Measurements from ENCODE around the gene MROH2B. TPM values are rescaled to one million over a fixed set of nuclear protein-coding genes. Genes with fewer than 3 reads are reported as not detected.
"Not testable (repeated sequence)": the region's sequence is repeated elsewhere in the genome, so short reads cannot be mapped to it uniquely, and the experiment has no call there.

The MROH2B gene
- polyA plus RNA-seq, 1 donor (not counting 4 experiments of a cell fraction or from before 2014, with no cell fraction given), result not detected

DNA sequence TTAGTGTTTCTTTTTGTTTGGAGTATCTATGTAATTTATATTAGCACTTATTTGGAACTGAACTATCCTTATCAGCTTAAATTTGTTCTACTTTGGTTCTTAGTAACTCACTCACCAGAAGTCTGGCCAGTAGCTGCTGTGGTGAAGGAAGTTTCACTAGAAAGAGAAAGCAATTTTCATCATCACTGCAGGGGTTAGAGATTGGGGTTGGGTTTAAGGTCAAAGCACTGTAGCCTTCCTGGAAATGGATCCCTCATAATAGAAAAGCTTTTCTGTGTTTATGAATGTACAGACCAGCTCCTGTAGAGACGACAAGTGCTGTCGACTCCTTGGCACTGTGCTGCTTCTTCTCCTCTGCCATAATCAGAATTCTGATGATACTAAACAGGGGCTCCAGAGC lies 22.2 kb downstream of the MROH2B start:
- Histone ChIP-seq H3K4me1 (ENCODE audit: control insufficient read depth, extremely low read depth, insufficient read depth, low read length) (no peaks in the 10 kb centered on the region), H3K4me2 (ENCODE audit: control insufficient read depth, extremely low read depth, insufficient read depth, low read depth, low read length) (no peak overlapping the region), H3K27ac (ENCODE audit: control insufficient read depth, insufficient read depth, low read length) (no peak overlapping the region), H3K4me3 (ENCODE audit: control insufficient read depth in 2 of 3, extremely low read depth in 1 of 3, insufficient read depth in 2 of 3, low read depth in 1 of 3, low read length in 3 of 3) (no peak overlapping the region), H3K9me1 (ENCODE audit: control insufficient read depth, extremely low read depth, insufficient read depth, low read length) (no peaks in the 10 kb centered on the region), H3K79me2 (ENCODE audit: control insufficient read depth, insufficient read depth, low read length) (no peaks in the 10 kb centered on the region), H3K9me3 (ENCODE audit: control insufficient read depth, low read depth, low read length) (no peaks in the 10 kb centered on the region), H3K27me3 (ENCODE audit: control insufficient read depth, extremely low read depth, insufficient read depth, low read length) (no peaks in the 10 kb centered on the region), H2AFZ (ENCODE audit: control insufficient read depth, low read length) (no peak overlapping the region), H4K20me1 (ENCODE audit: control insufficient read depth, extremely low read depth, insufficient read depth, low read length) (no peaks in the 10 kb centered on the region), H3K36me3 (ENCODE audit: control insufficient read depth in 2 of 2, extremely low read depth in 1 of 2, insufficient read depth in 2 of 2, low read length in 2 of 2) (no peaks in the 10 kb centered on the region), H3K9ac (ENCODE audit: control insufficient read depth, extremely low read depth, insufficient read depth, low read length) (no peak overlapping the region)
- TF ChIP-seq EZH2 (IDR thresholded peaks at IDR 0.05; ENCODE audit: low read length), result no peak
- FAIRE-seq (no peak), DNase-seq (ENCODE audit: low read depth, low spot score) (no peak)
- dilution Hi-C loops (cut with MboI; ENCODE audit: extremely low pct_ligation_motif_present, low sequenced_read_pairs), result no loop called here

DNA sequence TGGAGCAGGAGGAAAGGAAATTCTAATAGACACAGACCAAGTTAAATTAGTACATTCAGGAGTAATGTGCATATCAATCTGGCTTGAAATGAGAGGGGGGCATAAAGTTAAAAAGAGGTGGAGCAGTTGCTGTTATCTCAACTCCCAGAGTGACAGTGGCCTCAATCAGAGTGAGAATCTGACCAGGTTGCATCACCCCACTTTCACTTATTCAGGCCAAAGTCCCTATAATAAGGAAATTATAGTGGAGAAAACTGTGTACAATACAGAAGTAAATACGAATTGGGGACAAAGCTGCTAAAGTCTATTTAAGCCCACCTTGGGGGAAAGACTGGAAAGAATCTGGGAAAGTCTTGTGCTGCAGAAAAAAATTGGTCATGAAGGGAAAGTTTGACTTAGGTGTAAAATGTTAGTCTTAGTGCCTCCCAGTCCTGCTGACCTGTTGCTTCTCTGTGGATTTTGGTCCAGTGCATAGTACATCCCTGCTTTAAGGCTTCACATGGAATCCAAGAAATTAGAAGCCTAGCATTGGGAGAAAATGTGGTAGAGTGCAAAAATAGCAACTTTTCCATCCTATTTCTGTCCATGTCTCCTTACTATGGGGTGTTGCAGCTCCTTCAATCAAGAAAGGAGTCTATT lies 27.9 kb downstream of the MROH2B start:
- Histone ChIP-seq H3K9ac (ENCODE audit: control insufficient read depth, extremely low read depth, insufficient read depth, low read length) (no peak overlapping the region), H3K4me3 (ENCODE audit: control insufficient read depth in 2 of 3, extremely low read depth in 1 of 3, insufficient read depth in 2 of 3, low read depth in 1 of 3, low read length in 3 of 3) (no peak overlapping the region), H3K79me2 (ENCODE audit: control insufficient read depth, insufficient read depth, low read length) (no peaks in the 10 kb centered on the region), H3K4me1 (ENCODE audit: control insufficient read depth, extremely low read depth, insufficient read depth, low read length) (no peaks in the 10 kb centered on the region), H3K9me3 (ENCODE audit: control insufficient read depth, low read depth, low read length) (no peaks in the 10 kb centered on the region), H3K27me3 (ENCODE audit: control insufficient read depth, extremely low read depth, insufficient read depth, low read length) (no peaks in the 10 kb centered on the region), H2AFZ (ENCODE audit: control insufficient read depth, low read length) (no peak overlapping the region), H3K36me3 (ENCODE audit: control insufficient read depth in 2 of 2, extremely low read depth in 1 of 2, insufficient read depth in 2 of 2, low read length in 2 of 2) (no peaks in the 10 kb centered on the region), H3K27ac (ENCODE audit: control insufficient read depth, insufficient read depth, low read length) (no peak overlapping the region), H3K9me1 (ENCODE audit: control insufficient read depth, extremely low read depth, insufficient read depth, low read length) (no peaks in the 10 kb centered on the region), H3K4me2 (ENCODE audit: control insufficient read depth, extremely low read depth, insufficient read depth, low read depth, low read length) (no peak overlapping the region), H4K20me1 (ENCODE audit: control insufficient read depth, extremely low read depth, insufficient read depth, low read length) (no peaks in the 10 kb centered on the region)
- dilution Hi-C loops (cut with MboI; ENCODE audit: extremely low pct_ligation_motif_present, low sequenced_read_pairs), result no loop called here
- DNase-seq (ENCODE audit: low read depth, low spot score) (no peak), FAIRE-seq (no peak)
- TF ChIP-seq, protein P1, sequence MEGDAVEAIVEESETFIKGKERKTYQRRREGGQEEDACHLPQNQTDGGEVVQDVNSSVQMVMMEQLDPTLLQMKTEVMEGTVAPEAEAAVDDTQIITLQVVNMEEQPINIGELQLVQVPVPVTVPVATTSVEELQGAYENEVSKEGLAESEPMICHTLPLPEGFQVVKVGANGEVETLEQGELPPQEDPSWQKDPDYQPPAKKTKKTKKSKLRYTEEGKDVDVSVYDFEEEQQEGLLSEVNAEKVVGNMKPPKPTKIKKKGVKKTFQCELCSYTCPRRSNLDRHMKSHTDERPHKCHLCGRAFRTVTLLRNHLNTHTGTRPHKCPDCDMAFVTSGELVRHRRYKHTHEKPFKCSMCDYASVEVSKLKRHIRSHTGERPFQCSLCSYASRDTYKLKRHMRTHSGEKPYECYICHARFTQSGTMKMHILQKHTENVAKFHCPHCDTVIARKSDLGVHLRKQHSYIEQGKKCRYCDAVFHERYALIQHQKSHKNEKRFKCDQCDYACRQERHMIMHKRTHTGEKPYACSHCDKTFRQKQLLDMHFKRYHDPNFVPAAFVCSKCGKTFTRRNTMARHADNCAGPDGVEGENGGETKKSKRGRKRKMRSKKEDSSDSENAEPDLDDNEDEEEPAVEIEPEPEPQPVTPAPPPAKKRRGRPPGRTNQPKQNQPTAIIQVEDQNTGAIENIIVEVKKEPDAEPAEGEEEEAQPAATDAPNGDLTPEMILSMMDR (optimal IDR thresholded peaks at IDR 0.05 in 1 of 3, IDR thresholded peaks at IDR 0.05 in 1 of 3, conservative IDR thresholded peaks at IDR 0.05 in 1 of 3; ENCODE audit: extremely low read depth in 1 of 3, insufficient read depth in 2 of 3, low read length in 3 of 3), result no peak
- no peak for TF ChIP-seq EZH2 (IDR thresholded peaks at IDR 0.05; ENCODE audit: low read length)

DNA sequence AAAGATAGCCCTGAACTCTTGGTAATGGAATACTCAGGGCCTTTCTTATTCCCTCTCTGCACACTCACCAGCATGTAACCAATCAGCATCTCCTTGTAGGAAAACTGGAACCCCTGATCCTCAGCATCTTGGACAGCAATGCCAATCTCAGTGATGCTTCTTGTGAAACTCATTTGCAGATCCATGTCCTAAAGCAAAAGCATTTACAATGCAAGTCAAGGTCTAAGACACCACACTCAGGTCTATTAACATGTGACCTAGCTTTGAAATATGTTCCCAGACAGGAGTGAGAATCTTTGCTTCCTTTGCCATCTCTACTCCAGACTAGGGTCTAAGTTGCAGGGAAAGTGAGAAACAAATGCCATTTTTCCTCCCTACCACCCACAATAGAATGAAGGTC lies 38.2 kb downstream of the MROH2B start:
- Histone ChIP-seq H3K27ac (ENCODE audit: control insufficient read depth, insufficient read depth, low read length) (no peak overlapping the region), H3K9me3 (ENCODE audit: control insufficient read depth, low read depth, low read length) (no peaks in the 10 kb centered on the region), H3K79me2 (ENCODE audit: control insufficient read depth, insufficient read depth, low read length) (no peaks in the 10 kb centered on the region), H3K4me3 (ENCODE audit: control insufficient read depth in 2 of 3, extremely low read depth in 1 of 3, insufficient read depth in 2 of 3, low read depth in 1 of 3, low read length in 3 of 3) (no peak overlapping the region), H3K36me3 (ENCODE audit: control insufficient read depth in 2 of 2, extremely low read depth in 1 of 2, insufficient read depth in 2 of 2, low read length in 2 of 2) (no peaks in the 10 kb centered on the region), H2AFZ (ENCODE audit: control insufficient read depth, low read length) (no peak overlapping the region), H3K9ac (ENCODE audit: control insufficient read depth, extremely low read depth, insufficient read depth, low read length) (no peak overlapping the region), H4K20me1 (ENCODE audit: control insufficient read depth, extremely low read depth, insufficient read depth, low read length) (no peaks in the 10 kb centered on the region), H3K4me2 (ENCODE audit: control insufficient read depth, extremely low read depth, insufficient read depth, low read depth, low read length) (no peak overlapping the region), H3K4me1 (ENCODE audit: control insufficient read depth, extremely low read depth, insufficient read depth, low read length) (no peaks in the 10 kb centered on the region), H3K27me3 (ENCODE audit: control insufficient read depth, extremely low read depth, insufficient read depth, low read length) (no peaks in the 10 kb centered on the region), H3K9me1 (ENCODE audit: control insufficient read depth, extremely low read depth, insufficient read depth, low read length) (no peaks in the 10 kb centered on the region)
- TF ChIP-seq EZH2 (IDR thresholded peaks at IDR 0.05; ENCODE audit: low read length), result no peak
- TF ChIP-seq, protein P1 (optimal IDR thresholded peaks at IDR 0.05 in 1 of 3, IDR thresholded peaks at IDR 0.05 in 1 of 3, conservative IDR thresholded peaks at IDR 0.05 in 1 of 3; ENCODE audit: extremely low read depth in 1 of 3, insufficient read depth in 2 of 3, low read length in 3 of 3), result no peak
- FAIRE-seq (no peak), DNase-seq (ENCODE audit: low read depth, low spot score) (no peak)
- dilution Hi-C loops (cut with MboI; ENCODE audit: extremely low pct_ligation_motif_present, low sequenced_read_pairs), result no loop called here

DNA sequence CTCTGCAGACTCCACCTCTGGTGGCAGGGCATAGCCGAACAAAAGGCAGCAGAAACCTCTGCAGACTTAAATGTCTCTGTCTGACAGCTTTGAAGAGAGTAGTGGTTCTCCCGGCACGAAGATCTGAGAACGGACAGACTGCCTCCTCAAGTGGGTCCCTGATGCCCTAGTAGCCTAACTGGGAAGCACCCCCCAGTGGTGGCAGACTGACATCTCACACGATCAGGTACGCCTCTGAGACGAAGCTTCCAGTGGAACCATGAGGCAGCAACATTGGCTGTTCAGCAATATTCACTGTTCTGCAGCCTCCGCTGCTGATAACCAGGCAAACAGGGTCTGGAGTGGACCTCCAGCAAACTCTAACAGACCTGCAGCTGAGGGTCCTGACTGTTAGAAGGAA lies 48.5 kb downstream of the MROH2B start:
- H3K4me1 ChIP-seq (ENCODE audit: control insufficient read depth, extremely low read depth, insufficient read depth, low read length); H3K27ac ChIP-seq (ENCODE audit: control insufficient read depth, insufficient read depth, low read length); H4K20me1 ChIP-seq (ENCODE audit: control insufficient read depth, extremely low read depth, insufficient read depth, low read length); H3K27me3 ChIP-seq (ENCODE audit: control insufficient read depth, extremely low read depth, insufficient read depth, low read length); H3K4me3 ChIP-seq (ENCODE audit: control insufficient read depth in 2 of 3, extremely low read depth in 1 of 3, insufficient read depth in 2 of 3, low read depth in 1 of 3, low read length in 3 of 3); dilution Hi-C loops (cut with MboI; ENCODE audit: extremely low pct_ligation_motif_present, low sequenced_read_pairs); FAIRE-seq; H3K4me2 ChIP-seq (ENCODE audit: control insufficient read depth, extremely low read depth, insufficient read depth, low read depth, low read length); H3K36me3 ChIP-seq (ENCODE audit: control insufficient read depth in 2 of 2, extremely low read depth in 1 of 2, insufficient read depth in 2 of 2, low read length in 2 of 2); DNase-seq (ENCODE audit: low read depth, low spot score); H3K9me1 ChIP-seq (ENCODE audit: control insufficient read depth, extremely low read depth, insufficient read depth, low read length); H3K9ac ChIP-seq (ENCODE audit: control insufficient read depth, extremely low read depth, insufficient read depth, low read length); H3K9me3 ChIP-seq (ENCODE audit: control insufficient read depth, low read depth, low read length); H3K79me2 ChIP-seq (ENCODE audit: control insufficient read depth, insufficient read depth, low read length); H2AFZ ChIP-seq (ENCODE audit: control insufficient read depth, low read length): not testable (repeated sequence)
